Measurements from ENCODE around the gene BMP4.

The BMP4 gene

DNA sequence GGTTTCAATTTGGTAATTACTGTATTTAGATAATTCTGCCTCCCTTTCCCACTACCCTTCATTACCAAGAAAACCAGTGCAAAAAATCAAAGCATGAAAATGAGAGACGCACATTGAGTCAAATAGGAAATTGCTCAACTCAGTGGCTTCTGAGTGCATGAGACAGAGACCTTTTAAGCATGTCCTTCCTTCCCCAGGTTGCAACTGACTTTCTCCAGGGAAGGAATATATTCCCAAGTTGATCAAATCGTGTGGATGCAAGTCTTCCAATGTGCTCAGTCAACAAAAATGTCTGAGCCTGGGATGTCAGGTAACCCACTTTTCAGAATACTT lies 12.9 kb downstream of the BMP4 start:
- no peak for DNase-seq

- no peak for DNase-seq
Observed at GRCh38 chr14:53942970-53943750, 13.5 kb downstream of the BMP4 start.

GRCh38 chr14:53938136-53938837 lies 18.3 kb downstream of the BMP4 start:
- DNase-seq, result no peak

DNA sequence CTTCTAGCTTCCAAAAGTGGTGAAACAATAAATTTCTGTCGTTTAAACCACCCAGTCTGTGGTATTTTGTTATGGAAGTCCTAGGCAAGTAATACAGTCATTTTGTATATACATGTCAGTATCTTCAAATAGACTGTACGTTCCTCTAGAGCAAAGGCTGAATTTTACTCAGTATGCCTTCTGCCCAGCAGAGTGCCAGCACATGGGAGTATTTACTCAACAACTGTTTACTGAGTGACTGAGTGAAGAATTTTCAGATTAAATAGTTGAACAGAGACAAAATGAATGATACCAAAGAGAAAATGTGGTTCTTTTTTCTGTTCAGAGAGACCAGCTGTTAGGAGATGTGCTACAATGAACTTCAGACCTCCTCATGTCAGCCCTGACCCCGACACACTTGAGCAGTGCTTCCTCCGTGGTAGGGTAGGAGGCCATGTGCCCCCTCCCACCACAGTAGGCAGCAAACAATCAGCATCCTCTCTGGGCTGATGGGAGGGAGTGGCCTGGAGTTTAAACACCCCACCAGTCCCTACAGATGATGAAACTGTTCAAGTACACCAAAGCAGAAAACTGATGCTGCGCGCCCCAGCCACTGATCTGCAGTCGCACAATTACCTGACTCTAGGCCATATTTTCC lies 21.7 kb downstream of the BMP4 start:
- DNase-seq, result no peak

DNA sequence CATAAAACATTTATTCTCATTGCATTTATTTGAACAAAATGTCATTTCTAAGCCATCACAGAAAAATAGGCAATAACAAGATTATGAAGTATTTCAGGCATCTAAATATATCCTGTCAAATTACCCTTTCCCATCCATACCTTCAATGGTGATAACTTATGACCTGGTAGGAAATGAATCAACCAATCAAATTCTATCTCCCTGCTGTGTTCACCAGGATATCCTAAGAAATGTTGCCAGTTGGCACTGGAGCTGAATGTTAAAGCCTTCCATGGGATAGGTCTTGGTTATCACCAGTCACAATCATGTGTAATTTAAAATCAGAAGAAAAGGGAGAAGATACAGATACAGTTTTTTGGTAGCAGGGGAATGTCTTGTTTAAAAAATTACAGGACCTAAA lies 23.7 kb downstream of the BMP4 start:
- no peak for DNase-seq

DNA sequence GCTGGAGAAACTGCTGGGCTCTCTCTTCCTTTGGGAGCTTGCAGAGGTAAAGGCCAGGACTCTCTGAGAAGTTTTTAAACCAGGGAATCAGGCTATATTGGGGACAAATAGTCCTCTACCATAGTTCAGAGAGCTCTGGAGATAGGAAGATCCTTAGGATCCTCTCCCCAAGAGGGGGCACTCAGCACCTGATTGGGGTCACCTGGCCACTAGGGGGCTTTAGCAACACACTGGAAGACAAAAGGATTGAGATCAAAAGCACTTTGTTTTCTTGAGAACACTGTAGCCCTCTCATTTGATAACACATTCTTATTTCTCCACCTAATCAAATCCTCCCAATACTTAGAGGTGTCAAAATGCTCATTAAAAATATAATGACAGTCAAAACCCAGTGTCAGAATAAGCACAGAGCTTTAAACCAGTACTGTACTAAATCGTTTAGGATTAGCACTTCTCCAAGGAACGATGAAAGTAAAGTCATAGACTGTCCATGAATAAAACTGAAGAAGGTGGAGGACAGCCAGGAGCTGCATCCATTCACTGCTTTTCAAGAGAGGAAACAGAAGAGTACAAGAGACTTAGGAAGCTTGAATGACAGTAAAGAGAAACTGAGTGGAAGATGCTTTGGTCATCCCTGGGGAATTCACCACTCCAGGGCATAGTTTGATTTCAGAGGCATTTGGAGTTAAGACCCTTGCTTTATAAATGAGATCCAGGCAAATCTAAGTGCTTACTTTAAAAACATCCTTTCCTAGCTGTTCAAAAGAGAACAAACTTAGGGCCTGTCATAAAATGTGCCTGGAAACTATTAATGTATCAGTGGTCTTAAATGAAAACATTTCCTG lies 26.5 kb downstream of the BMP4 start:
- DNase-seq, result peak; percentile 54

GRCh38 chr14:53927171-53927570 lies 29.5 kb downstream of the BMP4 start:
- DNase-seq, result no peak

DNA sequence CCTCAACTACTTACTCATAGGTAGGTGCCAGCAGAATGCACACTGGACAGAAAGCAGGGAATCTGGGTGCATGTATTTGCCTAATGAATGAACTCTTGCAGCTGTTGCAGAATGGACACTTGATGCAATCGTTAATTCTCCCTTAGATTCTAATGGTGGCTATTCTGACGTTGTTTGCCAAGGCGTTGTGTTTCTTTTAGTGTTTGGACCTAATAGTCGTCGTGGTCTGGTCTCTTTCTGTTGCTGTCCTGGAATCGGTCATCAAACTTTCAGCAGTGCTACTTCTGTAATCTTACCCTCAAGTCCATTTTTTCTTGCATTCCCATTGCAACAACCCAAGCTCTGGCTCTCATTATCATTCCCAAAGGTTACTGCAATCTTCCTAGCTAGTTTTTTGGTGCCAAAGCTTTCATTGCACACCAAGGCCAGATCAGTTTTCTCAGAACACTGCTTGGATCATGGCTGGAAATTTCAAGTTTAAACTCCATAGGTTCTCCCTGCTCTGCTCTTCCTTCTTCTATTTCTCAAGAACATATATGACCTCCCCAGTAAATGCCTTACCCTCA lies 31.3 kb downstream of the BMP4 start:
- DNase-seq, result no peak

- DNase-seq, result no peak
Observed at GRCh38 chr14:53924753-53925152, 31.9 kb downstream of the BMP4 start.

- DNase-seq, result no peak
Observed at GRCh38 chr14:53921027-53921426, 35.6 kb downstream of the BMP4 start.

GRCh38 chr14:53916239-53916638 lies 40.4 kb downstream of the BMP4 start:
- no peak for DNase-seq

DNA sequence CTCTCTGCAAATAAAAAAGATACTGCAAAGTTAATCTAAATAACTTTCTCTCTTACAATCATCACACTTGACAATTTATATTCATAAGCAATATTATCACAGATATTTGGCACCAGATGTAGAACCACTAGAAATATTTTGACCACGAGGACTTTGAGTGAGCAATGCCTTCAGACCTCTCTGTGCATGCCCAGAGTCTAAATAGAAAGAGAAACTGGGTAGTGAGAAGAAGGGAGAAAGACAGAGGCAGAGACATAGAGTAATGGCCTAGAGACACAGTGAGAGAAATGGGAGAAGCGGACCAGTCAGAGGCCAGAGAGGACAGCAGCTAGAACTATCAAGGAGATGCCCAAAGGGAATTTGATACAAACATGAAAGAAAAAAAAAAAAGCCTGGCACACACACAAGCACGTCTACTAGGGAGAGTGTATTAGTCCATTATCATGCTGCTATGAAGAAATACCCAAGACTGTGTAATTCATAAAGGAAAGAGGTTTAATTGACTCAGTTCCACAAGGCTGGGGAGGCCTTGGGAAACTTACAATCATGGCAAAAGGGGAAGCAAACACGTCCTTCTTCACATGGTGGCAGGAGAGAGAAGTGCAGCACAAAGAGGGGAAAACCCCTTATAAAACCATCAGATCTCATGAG lies 41.1 kb downstream of the BMP4 start:
- DNase-seq, result no peak

- DNase-seq, result no peak
Observed at GRCh38 chr14:53912021-53912420, 44.6 kb downstream of the BMP4 start.

- DNase-seq, result no peak
Observed at GRCh38 chr14:53908416-53908815, 48.2 kb downstream of the BMP4 start.

DNA sequence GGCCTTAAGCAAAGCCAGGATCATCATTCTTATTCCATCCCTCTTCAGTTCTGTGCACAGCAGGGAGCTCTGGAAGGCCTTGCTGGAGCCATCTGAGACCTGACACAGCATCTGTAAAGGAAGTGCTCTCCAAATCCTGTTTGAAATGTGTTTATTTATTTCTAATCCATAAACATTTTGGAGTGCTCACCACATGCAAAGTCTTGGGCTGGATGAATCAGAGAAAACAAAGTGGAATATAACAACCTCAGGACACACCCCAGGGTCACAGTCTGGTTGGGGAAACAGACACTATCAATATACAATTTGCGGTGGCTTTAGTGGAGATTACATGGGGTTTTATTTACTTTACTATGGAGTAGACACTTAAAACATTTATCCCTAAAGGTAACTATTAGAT lies 54.3 kb downstream of the BMP4 start:
- DNase-seq, result no peak

- DNase-seq, result no peak
Observed at GRCh38 chr14:53900499-53900898, 56.1 kb downstream of the BMP4 start.

Data from CD4-positive, alpha-beta T cell treated with Interleukin-6 for 4 hours (primary cell).